ENCODE data around the gene EMX2. TPM values are rescaled to one million over a fixed set of nuclear protein-coding genes. Genes with fewer than 3 reads are reported as not detected.
A peak's percentile ranks its signal among the peaks of the same experiment; 100 is the strongest.

Gene EMX2
- total and polyA plus RNA-seq, 2 donors: 0.95 to 5.0 TPM

DNA sequence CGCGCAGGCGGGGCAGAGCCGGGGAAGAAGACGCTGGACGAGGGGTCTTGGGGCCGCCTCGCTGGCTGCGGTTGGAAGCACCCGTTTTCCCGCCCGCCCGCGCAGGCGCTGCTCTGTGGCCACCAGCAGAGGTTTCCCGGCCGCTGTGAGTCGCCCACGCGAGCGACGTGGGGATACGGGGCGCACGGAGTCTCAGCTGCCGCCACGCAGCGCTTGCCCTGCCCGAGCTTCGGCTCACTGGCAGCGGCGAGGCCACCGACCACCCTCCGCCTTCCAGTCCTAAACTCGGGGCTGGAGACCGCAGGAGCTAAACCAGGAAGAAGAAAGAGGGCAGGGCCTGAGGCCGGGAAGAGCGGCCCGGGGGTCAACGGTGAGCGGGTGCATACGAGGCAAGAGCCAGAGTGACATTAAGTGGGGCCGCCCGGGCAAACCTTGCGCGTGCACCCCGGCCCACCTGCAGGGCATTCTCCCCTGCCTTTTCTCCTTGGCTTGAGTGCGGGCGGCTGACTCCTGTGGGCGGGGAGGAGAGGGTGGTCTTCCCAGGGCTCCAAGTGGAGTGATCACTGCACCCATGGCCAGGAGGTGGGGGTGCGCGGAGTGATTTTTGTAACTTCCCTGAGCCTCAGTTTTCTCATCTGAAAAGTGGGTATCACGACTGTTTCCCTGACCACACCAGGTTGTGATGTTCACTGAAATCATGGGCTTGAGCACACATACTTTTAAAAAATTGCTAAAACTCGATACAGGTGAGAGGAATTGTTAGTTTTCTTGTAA lies 7.1 kb upstream of the EMX2 start:
- H3K36me3 ChIP-seq (ENCODE audit: insufficient read depth): no peaks in the 10 kb centered on the region
- peak overlapping the region; percentile 24 for H3K4me3 ChIP-seq (ENCODE audit: low read depth, low read length)
- WGBS: 17% methylated on average over 54 of the region's 54 CpGs
- no peak overlapping the region for H3K27ac ChIP-seq (ENCODE audit: low read depth)
- DNase-seq (ENCODE audit: extremely low spot score): no peak
- H3K4me1 ChIP-seq (ENCODE audit: insufficient read depth): peaks cover 3% of the 10 kb centered on the region

DNA sequence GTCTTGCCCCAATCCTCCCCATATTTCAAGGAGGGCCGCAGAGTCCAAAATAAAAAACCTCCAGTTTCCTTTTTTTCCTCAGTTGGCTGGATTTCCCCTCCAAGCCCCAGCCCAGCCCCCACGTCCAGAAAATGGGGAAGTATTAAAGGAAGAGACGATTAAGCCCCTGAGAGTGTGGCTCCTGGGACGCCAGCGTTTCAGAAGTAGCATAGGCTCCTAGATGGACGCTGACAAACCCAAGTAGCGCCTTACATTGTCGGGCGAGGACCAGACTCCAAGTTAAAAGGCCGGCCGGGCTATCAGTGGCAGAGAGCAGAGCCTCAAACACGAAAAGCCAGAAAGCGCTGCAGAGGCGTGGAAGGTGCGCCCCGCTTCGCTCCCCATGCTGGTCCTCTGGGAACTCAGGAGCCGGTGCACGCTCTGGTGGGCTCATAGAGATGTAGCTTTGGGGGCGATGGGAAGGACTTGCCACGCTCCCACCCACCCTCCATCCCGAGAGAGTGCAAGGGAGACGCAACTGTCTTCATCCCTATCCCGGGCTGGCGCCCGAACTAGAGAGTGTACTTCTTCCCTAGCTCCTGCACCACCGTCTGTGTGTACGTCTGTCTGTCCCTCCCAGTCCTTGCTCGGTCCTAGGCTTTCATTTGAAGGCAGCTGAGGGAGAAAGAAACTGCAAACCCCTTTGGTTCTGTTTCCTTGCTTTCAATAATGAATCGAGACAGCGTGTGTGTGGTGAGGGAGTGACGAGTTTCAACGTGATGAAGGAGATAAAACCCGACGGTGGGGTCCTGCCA lies 6.3 kb upstream of the EMX2 start:
- WGBS: 32% methylated on average over 35 of the region's 35 CpGs
- H3K4me3 ChIP-seq (ENCODE audit: low read depth, low read length): no peak overlapping the region
- no peaks in the 10 kb centered on the region for H3K36me3 ChIP-seq (ENCODE audit: insufficient read depth)
- H3K27ac ChIP-seq (ENCODE audit: low read depth): no peak overlapping the region
- no peak for DNase-seq (ENCODE audit: extremely low spot score)
- peaks cover 3% of the 10 kb centered on the region for H3K4me1 ChIP-seq (ENCODE audit: insufficient read depth)

DNA sequence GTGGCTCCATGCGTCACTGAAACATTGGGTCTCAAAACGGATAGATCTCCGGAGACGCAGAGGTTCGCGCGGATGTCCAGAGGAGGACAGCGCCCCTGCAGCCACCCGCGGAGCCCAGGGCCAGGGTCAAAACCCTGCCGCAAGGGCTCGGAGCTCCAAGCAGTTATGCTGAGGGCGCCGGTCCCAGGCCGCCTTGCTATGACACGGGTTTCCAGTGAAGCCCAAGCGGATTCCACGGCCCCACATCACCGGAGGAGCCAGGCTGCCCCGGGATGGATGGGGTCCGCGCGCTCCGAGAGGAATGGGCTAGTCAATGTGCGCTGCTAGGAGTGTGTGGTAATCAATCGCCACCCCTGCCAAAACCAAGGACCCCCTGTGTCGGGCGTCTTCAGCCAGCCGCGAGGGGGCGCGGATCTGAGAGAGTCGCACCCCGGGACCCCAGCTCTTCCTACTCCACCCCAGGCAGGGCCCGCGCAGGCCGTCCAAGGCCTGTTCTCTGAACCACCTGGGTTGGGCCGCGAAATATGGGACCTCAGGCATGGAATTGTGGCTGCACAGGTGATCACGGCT lies 5.6 kb upstream of the EMX2 start:
- 29% methylated on average over 40 of the region's 40 CpGs for WGBS
- Histone ChIP-seq H3K36me3 (ENCODE audit: insufficient read depth) (no peaks in the 10 kb centered on the region), H3K4me1 (ENCODE audit: insufficient read depth) (peaks cover 3% of the 10 kb centered on the region), H3K27ac (ENCODE audit: low read depth) (no peak overlapping the region), H3K4me3 (ENCODE audit: low read depth, low read length) (no peak overlapping the region)
- DNase-seq (ENCODE audit: extremely low spot score): no peak

DNA sequence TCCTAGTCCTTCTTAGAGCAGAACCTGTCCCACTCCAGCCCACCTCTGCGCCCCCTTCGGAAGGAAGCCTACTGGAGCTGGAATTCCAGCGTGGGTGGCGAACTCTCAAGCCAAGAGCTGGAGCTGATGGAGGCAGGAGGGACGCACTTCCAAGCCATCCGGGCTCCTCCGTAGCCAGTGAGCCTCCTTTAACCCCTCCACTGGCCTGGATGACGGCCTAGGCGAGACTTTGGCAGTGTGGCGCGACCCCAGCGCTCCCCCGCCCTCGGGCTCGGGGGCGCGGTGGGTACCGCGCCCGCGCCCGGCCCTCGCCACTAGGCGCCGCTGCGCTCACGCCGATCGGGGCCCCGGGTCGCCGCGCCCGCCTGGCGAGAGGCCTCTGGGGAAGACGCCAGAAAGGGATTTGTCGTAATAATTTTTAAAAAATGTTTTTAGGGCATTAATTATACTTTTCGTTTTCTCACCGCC lies 5.1 kb upstream of the EMX2 start:
- Histone ChIP-seq H3K27ac (ENCODE audit: low read depth) (no peak overlapping the region), H3K4me1 (ENCODE audit: insufficient read depth) (peaks cover 3% of the 10 kb centered on the region), H3K36me3 (ENCODE audit: insufficient read depth) (no peaks in the 10 kb centered on the region), H3K4me3 (ENCODE audit: low read depth, low read length) (no peak overlapping the region)
- 5% methylated on average over 39 of the region's 39 CpGs for WGBS
- no peak for DNase-seq (ENCODE audit: extremely low spot score)

DNA sequence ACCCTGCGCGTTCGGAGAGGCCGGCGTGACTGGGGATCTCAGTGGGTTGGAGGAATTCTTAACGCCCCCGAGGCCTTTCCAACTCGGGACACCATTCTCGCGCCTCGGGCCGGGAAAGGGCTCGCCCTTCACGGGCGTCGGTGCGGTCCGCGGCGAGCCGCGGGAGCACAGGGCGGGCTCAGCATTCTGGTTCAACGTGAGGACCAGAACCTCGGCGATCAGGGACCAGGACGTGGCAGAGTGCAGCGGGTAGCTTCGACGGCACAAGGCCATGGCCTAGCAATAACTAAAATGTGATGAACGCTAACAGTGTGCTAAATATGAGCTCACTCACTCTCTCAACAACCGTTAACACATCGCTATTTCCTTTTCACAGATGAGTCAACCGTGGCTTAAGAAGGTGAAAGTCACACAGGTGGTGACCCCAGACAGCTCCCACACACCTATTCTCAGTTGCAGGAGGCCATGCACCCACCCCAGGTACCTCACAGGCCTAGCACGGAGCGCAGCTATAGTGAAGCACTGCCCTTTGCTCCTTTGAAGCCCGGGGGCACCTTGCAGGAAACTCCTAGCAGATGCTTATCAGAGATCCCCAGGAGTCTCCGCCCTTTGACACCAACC lies 4.5 kb upstream of the EMX2 start:
- H3K4me3 ChIP-seq (ENCODE audit: low read depth, low read length): no peak overlapping the region
- H3K36me3 ChIP-seq (ENCODE audit: insufficient read depth): no peaks in the 10 kb centered on the region
- no peak overlapping the region for H3K27ac ChIP-seq (ENCODE audit: low read depth)
- no peak for DNase-seq (ENCODE audit: extremely low spot score)
- WGBS: 28% methylated on average over 38 of the region's 38 CpGs
- H3K4me1 ChIP-seq (ENCODE audit: insufficient read depth): peaks cover 3% of the 10 kb centered on the region

DNA sequence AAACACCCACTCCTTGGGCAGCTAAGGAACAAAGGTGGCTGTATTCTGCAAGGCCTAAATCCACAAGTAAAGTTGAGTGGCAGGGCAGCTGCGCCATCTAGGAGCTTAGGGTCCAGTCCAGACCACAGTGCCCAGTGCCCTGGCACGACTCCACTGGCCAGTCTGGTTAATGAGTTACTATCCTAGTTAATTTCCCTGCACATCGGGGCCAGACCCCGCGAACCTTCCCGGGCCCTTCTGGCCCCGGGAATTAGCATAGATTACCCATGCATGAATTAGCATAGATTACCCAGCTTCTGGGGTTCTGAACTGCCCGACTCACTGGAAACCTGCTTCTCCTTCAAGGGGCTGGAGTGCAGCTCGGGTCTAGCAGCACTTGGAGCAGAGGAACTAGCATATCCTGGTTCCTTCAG lies 3.2 kb upstream of the EMX2 start:
- peaks cover 3% of the 10 kb centered on the region for H3K4me1 ChIP-seq (ENCODE audit: insufficient read depth)
- WGBS: 54% methylated on average over 9 of the region's 9 CpGs
- H3K4me3 ChIP-seq (ENCODE audit: low read depth, low read length): no peak overlapping the region
- no peaks in the 10 kb centered on the region for H3K36me3 ChIP-seq (ENCODE audit: insufficient read depth)
- no peak for DNase-seq (ENCODE audit: extremely low spot score)
- no peak overlapping the region for H3K27ac ChIP-seq (ENCODE audit: low read depth)

DNA sequence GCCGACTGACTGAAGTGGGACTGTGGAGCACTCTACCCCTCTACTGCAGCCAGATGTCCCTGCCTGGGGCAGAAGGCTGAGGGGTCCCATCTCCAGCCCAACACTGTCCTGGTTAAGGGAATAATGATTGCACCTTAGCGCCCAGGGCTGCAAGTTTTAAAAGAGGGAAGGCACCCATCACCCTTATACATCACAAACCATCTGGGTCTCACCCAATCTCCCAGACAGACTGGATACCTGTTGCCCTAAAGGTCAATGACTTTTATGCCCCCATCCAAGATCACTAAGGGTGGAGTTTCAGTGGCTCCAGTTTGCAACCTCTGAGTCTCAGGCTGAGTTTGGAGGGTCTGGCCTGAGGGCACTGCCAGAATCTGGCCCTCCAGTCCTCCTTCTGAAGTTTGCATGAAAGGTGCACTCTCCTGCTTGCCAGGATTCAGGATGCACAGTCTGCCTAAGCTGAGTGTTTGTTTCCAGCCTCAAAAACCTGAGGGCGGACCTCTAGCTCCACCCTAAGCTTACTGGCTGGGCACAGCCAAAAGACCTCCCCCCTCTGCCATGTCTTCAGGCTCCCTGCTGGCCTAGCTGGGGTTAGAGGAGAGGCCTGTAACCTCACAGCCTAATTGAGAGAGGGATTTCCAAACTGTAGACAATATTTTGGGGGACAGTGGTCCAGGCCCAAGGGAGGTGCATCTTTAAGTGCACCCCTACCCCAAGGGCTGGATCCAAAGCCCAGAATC lies 2.5 kb upstream of the EMX2 start:
- peaks cover 3% of the 10 kb centered on the region for H3K4me1 ChIP-seq (ENCODE audit: insufficient read depth)
- DNase-seq (ENCODE audit: extremely low spot score): no peak
- H3K4me3 ChIP-seq (ENCODE audit: low read depth, low read length): no peak overlapping the region
- no peak overlapping the region for H3K27ac ChIP-seq (ENCODE audit: low read depth)
- no peaks in the 10 kb centered on the region for H3K36me3 ChIP-seq (ENCODE audit: insufficient read depth)
- WGBS: 67% methylated on average over 3 of the region's 3 CpGs

DNA sequence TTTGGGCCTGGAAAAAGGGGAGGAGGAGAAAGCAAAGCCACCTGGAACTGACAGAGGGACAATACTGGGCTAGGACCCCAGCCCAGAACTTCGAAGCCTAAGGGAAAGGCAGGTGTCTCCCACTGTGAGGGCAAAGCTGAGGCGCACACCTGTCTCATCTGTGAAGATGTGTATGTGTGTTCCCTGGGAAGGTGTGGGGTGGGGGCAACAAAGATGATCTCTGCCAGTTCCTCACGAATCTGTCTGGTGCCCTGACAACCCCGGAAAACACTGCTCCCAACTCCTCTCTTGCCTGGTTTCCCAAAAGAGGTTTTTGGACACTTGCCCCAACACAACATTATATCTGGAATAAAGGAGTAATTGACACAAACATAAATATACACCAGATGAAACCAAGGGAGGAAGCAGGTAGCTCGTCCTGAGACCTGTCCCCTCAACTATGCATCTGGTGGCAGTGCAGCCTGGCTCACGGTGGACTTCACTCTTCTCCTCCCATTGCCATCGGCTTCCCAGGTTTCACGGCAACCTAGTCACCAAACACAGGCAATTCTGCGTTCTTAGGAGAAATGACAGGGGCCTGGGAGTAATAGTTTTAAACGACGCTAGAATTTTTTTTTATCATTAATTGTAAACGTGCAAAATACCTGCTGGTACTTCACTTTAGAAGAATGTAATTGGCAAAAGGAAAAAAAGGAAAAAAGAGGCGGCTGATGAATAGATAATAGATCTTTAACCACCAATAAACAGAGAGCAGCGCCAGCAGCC lies 1.7 kb upstream of the EMX2 start:
- H3K27ac ChIP-seq (ENCODE audit: low read depth): no peak overlapping the region
- WGBS: 47% methylated on average over 14 of the region's 14 CpGs
- H3K4me1 ChIP-seq (ENCODE audit: insufficient read depth): peaks cover 3% of the 10 kb centered on the region
- H3K36me3 ChIP-seq (ENCODE audit: insufficient read depth): no peaks in the 10 kb centered on the region
- H3K4me3 ChIP-seq (ENCODE audit: low read depth, low read length): no peak overlapping the region
- DNase-seq (ENCODE audit: extremely low spot score): no peak

DNA sequence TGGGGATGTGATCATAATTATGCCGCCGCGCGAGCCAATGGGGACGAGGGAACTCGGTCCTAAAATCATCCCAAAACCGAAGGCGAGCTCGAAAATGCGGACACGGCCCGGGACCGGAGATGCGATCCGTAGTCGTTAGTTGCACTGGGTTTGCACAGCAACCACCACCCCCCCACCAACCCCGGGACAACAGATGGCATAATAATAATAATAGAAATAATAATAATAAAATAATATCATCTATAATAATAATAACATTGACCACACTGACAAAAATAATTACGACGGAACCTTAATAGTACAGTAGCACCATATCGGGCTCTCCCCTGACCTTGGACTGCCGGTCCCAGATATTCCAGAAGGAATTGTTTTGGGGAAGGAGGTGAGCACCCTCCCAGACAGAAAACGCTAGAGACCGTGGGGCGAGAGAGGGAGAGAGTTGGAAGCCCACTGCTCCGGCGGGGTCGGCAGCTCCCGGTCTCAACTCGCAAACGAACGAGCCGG lies 1.1 kb upstream of the EMX2 start:
- 11% methylated on average over 32 of the region's 32 CpGs for WGBS
- Histone ChIP-seq H3K36me3 (ENCODE audit: insufficient read depth) (no peaks in the 10 kb centered on the region), H3K4me3 (ENCODE audit: low read depth, low read length) (no peak overlapping the region), H3K27ac (ENCODE audit: low read depth) (no peak overlapping the region), H3K4me1 (ENCODE audit: insufficient read depth) (peaks cover 3% of the 10 kb centered on the region)
- DNase-seq (ENCODE audit: extremely low spot score): no peak

DNA sequence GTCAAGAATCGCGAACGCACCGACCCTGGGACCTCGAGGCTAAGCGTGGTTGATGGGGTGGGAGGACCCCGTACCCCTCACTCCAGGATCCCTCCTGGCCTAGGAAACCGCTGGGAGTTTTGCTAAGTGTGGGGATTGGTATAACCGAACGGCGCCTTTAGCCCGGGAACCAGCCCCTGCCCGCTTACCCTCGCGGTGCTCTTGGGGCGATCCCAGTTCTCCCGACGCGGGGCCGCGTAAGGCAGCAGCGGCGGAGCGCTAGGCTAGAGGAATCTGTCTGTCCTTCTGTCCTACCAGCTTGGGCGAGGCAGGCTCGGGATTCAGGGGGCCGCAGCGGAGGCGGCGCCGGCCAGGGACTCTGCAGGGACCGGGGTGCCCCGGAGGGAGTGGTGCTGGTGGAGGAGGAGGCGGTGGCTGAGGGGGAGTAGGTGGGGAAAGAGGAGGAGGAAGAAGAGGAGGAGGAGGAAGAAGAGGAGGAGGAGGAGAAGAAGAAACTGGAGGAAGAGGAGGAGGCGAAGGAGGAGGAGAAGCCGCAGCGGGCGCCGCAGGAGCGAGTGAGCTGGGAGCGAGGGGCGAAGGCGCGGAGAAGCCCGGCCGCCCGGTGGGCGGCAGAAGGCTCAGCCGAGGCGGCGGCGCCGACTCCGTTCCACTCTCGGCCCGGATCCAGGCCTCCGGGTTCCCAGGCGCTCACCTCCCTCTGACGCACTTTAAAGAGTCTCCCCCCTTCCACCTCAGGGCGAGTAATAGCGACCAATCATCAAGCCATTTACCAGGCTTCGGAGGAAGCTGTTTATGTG lies 439 bp upstream of the EMX2 start:
- peak; percentile 71 for DNase-seq (ENCODE audit: extremely low spot score)
- Histone ChIP-seq H3K27ac (ENCODE audit: low read depth) (no peak overlapping the region), H3K4me1 (ENCODE audit: insufficient read depth) (peaks cover 3% of the 10 kb centered on the region), H3K4me3 (ENCODE audit: low read depth, low read length) (peak overlapping the region; percentile 17), H3K36me3 (ENCODE audit: insufficient read depth) (no peaks in the 10 kb centered on the region)
- 3% methylated on average over 62 of the region's 62 CpGs for WGBS

DNA sequence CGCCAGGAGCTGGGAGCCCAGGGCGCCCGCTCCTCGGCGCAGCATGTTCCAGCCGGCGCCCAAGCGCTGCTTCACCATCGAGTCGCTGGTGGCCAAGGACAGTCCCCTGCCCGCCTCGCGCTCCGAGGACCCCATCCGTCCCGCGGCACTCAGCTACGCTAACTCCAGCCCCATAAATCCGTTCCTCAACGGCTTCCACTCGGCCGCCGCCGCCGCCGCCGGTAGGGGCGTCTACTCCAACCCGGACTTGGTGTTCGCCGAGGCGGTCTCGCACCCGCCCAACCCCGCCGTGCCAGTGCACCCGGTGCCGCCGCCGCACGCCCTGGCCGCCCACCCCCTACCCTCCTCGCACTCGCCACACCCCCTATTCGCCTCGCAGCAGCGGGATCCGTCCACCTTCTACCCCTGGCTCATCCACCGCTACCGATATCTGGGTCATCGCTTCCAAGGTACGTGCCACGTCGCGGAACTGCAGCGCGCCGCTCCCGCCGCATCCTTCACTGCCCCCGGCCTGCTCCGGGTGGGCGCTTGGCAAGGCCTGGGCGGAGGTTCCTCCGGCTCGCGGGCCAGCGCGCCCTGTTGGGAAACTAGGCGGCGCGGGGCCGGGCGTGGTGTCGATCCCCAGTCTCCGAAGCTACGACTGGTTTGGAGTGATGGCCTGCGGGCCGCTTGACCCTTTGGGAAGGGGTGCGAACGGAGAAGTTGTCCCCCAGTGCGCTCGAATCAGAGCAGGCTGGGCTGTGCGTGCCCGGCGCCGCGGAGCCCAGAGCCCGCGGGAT lies 868 bp downstream of the EMX2 start:
- Histone ChIP-seq H3K36me3 (ENCODE audit: insufficient read depth) (no peaks in the 10 kb centered on the region), H3K27ac (ENCODE audit: low read depth) (no peak overlapping the region), H3K4me3 (ENCODE audit: low read depth, low read length) (peak overlapping the region; percentile 33), H3K4me1 (ENCODE audit: insufficient read depth) (no peaks in the 10 kb centered on the region)
- no peak for DNase-seq (ENCODE audit: extremely low spot score)
- under 1% methylated on average over 90 of the region's 90 CpGs for WGBS
